Measurements from ENCODE around the gene SLC25A43. TPM values are rescaled to one million over a fixed set of nuclear protein-coding genes. Genes with fewer than 3 reads are reported as not detected.

Gene SLC25A43
- total RNA-seq, 1 donor from 2014 or later = 16.1 TPM

GRCh38 chrX:119410027-119410819 lies 11.1 kb downstream of the SLC25A43 start:
- no peak overlapping the region for H3K4me3 Mint-ChIP-seq (ENCODE audit: unreplicated experiment)

GRCh38 chrX:119410854-119411253 lies 11.7 kb downstream of the SLC25A43 start:
- TF ChIP-seq CTCF (IDR thresholded peaks at IDR 0.05) = no peak
- H3K36me3 Mint-ChIP-seq (ENCODE audit: low read depth) = peaks cover 13% of the 10 kb centered on the region

More at GRCh38 chrX:119410027-119410819, 11.1 kb downstream of the SLC25A43 start:
- no peak for DNase-seq (ENCODE audit: low spot score)
- TF ChIP-seq CTCF (IDR thresholded peaks at IDR 0.05) = no peak
- H3K9me3 Mint-ChIP-seq (ENCODE audit: low read depth) = peaks cover 6% of the 10 kb centered on the region
- H3K27ac Mint-ChIP-seq (ENCODE audit: unreplicated experiment) = no peak overlapping the region
- H3K4me1 Mint-ChIP-seq (ENCODE audit: low read depth) = peaks cover 11% of the 10 kb centered on the region
- peaks cover 13% of the 10 kb centered on the region for H3K36me3 Mint-ChIP-seq (ENCODE audit: low read depth)
- H3K27me3 Mint-ChIP-seq (ENCODE audit: low read depth) = no peaks in the 10 kb centered on the region

GRCh38 chrX:119411959-119412358 lies 12.8 kb downstream of the SLC25A43 start:
- DNase-seq (ENCODE audit: low spot score) = no peak
- H3K27ac Mint-ChIP-seq (ENCODE audit: unreplicated experiment) = no peak overlapping the region
- no peak for TF ChIP-seq CTCF (IDR thresholded peaks at IDR 0.05)
- H3K4me1 Mint-ChIP-seq (ENCODE audit: low read depth) = peaks cover 11% of the 10 kb centered on the region
- H3K36me3 Mint-ChIP-seq (ENCODE audit: low read depth) = peaks cover 11% of the 10 kb centered on the region
- no peaks in the 10 kb centered on the region for H3K27me3 Mint-ChIP-seq (ENCODE audit: low read depth)
- no peak overlapping the region for H3K4me3 Mint-ChIP-seq (ENCODE audit: unreplicated experiment)
- peaks cover 6% of the 10 kb centered on the region for H3K9me3 Mint-ChIP-seq (ENCODE audit: low read depth)

More at GRCh38 chrX:119410854-119411253, 11.7 kb downstream of the SLC25A43 start:
- no peaks in the 10 kb centered on the region for H3K27me3 Mint-ChIP-seq (ENCODE audit: low read depth)
- peaks cover 6% of the 10 kb centered on the region for H3K9me3 Mint-ChIP-seq (ENCODE audit: low read depth)
- no peak overlapping the region for H3K27ac Mint-ChIP-seq (ENCODE audit: unreplicated experiment)
- DNase-seq (ENCODE audit: low spot score) = no peak
- H3K4me1 Mint-ChIP-seq (ENCODE audit: low read depth) = peaks cover 11% of the 10 kb centered on the region
- H3K4me3 Mint-ChIP-seq (ENCODE audit: unreplicated experiment) = no peak overlapping the region

- Mint-ChIP-seq H3K9me3 (ENCODE audit: low read depth) (no peaks in the 10 kb centered on the region), H3K4me1 (ENCODE audit: low read depth) (no peaks in the 10 kb centered on the region), H3K27ac (ENCODE audit: unreplicated experiment) (no peak overlapping the region), H3K4me3 (ENCODE audit: unreplicated experiment) (no peak overlapping the region), H3K36me3 (ENCODE audit: low read depth) (peaks cover 4% of the 10 kb centered on the region), H3K27me3 (ENCODE audit: low read depth) (no peaks in the 10 kb centered on the region)
- DNase-seq (ENCODE audit: low spot score) = no peak
- no peak for TF ChIP-seq CTCF (IDR thresholded peaks at IDR 0.05)
These were observed 18.2 kb downstream of the SLC25A43 start for GRCh38 chrX:119417376-119417775.

GRCh38 chrX:119417842-119418241 lies 18.7 kb downstream of the SLC25A43 start:
- peak; percentile 59 for TF ChIP-seq CTCF (IDR thresholded peaks at IDR 0.05)
- H3K27me3 Mint-ChIP-seq (ENCODE audit: low read depth) = no peaks in the 10 kb centered on the region
- H3K9me3 Mint-ChIP-seq (ENCODE audit: low read depth) = no peaks in the 10 kb centered on the region
- peaks cover 4% of the 10 kb centered on the region for H3K36me3 Mint-ChIP-seq (ENCODE audit: low read depth)
- DNase-seq (ENCODE audit: low spot score) = no peak
- no peaks in the 10 kb centered on the region for H3K4me1 Mint-ChIP-seq (ENCODE audit: low read depth)
- H3K27ac Mint-ChIP-seq (ENCODE audit: unreplicated experiment) = no peak overlapping the region
- no peak overlapping the region for H3K4me3 Mint-ChIP-seq (ENCODE audit: unreplicated experiment)

Measured in chondrocyte (in vitro differentiated cells).